Rectal smooth muscle tissue (tissue), 1 donor: ENCODE measurements around the gene CGA.
A peak's percentile ranks its signal among the peaks of the same experiment; 100 is the strongest.

ENCODE experiments used
- H3K27ac ChIP-seq: one replicate; pipeline ENCODE4 v1.7.0; 2013; ENCODE audit warnings: low read depth, low read length, inconsistent platforms
- H3K27me3 ChIP-seq: one replicate; pipeline ENCODE4 v1.7.0; 2013; ENCODE audit warnings: low read length; ENCODE audit not compliant: control insufficient read depth, insufficient read depth
- H3K36me3 ChIP-seq: one replicate; pipeline ENCODE4 v1.7.0; 2013; ENCODE audit warnings: low read length; ENCODE audit not compliant: control insufficient read depth, insufficient read depth
- H3K4me1 ChIP-seq: one replicate; pipeline ENCODE4 v1.7.0; 2013; ENCODE audit warnings: low read length; ENCODE audit not compliant: control insufficient read depth, insufficient read depth
- H3K4me3 ChIP-seq: one replicate; pipeline ENCODE4 v1.7.0; 2013; ENCODE audit warnings: low read length
- H3K9ac ChIP-seq: one replicate; pipeline ENCODE4 v1.7.0; 2013; ENCODE audit warnings: low read length

The CGA gene

DNA sequence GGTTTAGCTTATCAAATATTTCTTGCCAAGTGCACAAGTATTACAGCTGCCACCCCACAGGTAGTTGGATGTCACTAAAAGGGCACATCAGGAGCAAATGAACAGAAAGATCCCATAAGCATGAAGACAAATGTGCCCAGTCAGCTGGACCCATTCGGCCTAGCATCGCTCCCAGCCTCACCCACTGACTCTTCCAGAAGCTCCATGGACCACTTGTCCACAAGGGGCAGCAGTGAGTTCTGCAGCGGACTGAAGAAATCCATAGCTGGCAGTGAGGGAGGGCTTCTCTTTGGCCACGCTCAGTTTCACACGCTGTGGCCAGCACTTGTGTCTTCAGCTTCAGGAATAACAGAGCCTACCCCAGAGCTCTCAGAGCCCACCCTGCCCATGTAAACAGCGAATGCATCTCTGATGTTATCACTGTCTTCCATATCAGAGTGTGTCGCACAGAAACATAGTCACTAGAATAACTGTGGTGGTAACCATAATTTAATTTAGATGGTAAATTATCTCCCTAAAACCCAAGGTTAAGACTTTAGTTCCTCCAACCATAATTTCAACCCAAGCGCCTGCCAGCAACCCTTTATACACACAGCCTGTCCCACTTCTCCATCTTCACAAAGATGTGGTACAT is 15.8 kb downstream of the CGA start:
- no peaks in the 10 kb centered on the region for H3K4me1 ChIP-seq
- no peaks in the 10 kb centered on the region for H3K36me3 ChIP-seq
- no peaks in the 10 kb centered on the region for H3K27me3 ChIP-seq
- H3K9ac ChIP-seq: no peak overlapping the region
- H3K27ac ChIP-seq: no peak overlapping the region
- H3K4me3 ChIP-seq: no peak overlapping the region

DNA sequence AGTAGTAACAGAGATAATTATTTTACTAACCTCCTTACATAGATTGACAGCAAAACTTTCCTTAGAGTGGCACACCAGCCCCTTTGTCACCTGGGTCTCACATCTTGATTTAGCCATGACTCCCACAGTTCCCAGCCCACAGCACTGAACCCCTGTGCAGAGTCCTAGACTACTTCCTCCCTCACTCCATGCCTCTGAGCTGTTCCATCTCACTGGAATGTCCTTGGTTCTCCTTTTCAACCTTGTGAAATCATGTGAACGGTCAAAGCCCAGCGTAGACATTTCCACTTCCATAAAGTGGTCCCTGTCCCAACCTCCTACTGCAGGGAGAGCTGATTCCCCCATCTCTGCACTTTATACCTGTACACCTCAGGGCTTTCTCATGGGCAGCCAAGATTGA is 19.7 kb downstream of the CGA start:
- Histone ChIP-seq H3K27ac (no peak overlapping the region), H3K4me1 (no peaks in the 10 kb centered on the region), H3K27me3 (no peaks in the 10 kb centered on the region), H3K4me3 (no peak overlapping the region), H3K36me3 (no peaks in the 10 kb centered on the region), H3K9ac (no peak overlapping the region)

GRCh38 chr6:87074101-87074621 is 20.7 kb downstream of the CGA start:
- Histone ChIP-seq H3K27ac (no peak overlapping the region), H3K9ac (no peak overlapping the region), H3K27me3 (no peaks in the 10 kb centered on the region), H3K4me3 (no peak overlapping the region), H3K4me1 (no peaks in the 10 kb centered on the region), H3K36me3 (no peaks in the 10 kb centered on the region)

DNA sequence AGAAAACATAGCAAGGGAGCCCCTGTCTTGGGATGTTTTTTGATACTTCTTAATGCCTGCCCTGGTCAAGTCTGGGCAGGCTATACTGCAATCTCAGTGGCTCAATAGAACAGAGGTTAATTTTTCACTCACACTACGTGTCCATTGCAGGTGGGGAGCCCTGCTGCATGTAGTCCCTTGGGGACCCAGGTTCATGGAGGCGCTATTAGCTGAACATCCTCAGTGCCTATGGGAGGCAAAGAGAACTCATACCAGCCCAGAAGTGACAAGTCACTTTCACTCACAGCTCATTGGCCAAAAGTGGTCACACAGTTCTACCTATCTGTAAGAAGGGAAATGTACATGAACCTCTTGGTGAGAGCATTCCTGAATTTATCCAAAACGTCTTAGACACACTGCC is 23.2 kb downstream of the CGA start:
- Histone ChIP-seq H3K4me3 (no peak overlapping the region), H3K9ac (no peak overlapping the region), H3K27me3 (no peaks in the 10 kb centered on the region), H3K4me1 (no peaks in the 10 kb centered on the region), H3K27ac (no peak overlapping the region), H3K36me3 (no peaks in the 10 kb centered on the region)

- Histone ChIP-seq H3K27me3 (no peaks in the 10 kb centered on the region), H3K4me3 (no peak overlapping the region), H3K36me3 (no peaks in the 10 kb centered on the region), H3K9ac (no peak overlapping the region), H3K4me1 (no peaks in the 10 kb centered on the region), H3K27ac (no peak overlapping the region)
Measured at GRCh38 chr6:87070741-87071140, 24.2 kb downstream of the CGA start.

GRCh38 chr6:87068795-87069194 is 26.1 kb downstream of the CGA start:
- H3K9ac ChIP-seq: no peak overlapping the region
- H3K4me1 ChIP-seq: no peaks in the 10 kb centered on the region
- H3K27ac ChIP-seq: no peak overlapping the region
- H3K4me3 ChIP-seq: no peak overlapping the region
- H3K27me3 ChIP-seq: no peaks in the 10 kb centered on the region
- no peaks in the 10 kb centered on the region for H3K36me3 ChIP-seq

GRCh38 chr6:87066449-87067333 is 28.2 kb downstream of the CGA start:
- H3K4me1 ChIP-seq: no peaks in the 10 kb centered on the region
- H3K27me3 ChIP-seq: no peaks in the 10 kb centered on the region
- H3K36me3 ChIP-seq: no peaks in the 10 kb centered on the region
- H3K9ac ChIP-seq: no peak overlapping the region
- peak overlapping the region; percentile 34 for H3K4me3 ChIP-seq
- no peak overlapping the region for H3K27ac ChIP-seq

DNA sequence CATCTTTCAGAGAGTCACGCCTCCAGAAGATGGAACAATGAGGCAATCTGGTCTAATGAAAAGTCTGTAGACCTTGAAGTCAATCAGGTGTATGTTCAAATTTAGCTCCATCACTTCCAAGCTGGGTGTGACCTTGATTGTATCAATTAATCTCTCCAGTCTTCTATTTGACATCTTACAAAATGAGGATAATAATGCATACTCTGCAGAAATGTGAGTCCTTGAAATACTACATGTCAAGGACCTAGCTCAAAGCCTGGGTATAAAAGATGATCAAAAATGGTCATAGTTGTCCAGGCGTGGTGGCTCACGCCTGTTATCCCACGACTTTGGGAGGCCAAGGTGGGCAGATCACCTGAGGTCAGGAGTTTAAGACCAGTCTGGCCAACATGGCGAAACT is 29.8 kb downstream of the CGA start:
- Histone ChIP-seq H3K27me3 (no peaks in the 10 kb centered on the region), H3K4me3 (no peak overlapping the region), H3K9ac (no peak overlapping the region), H3K27ac (no peak overlapping the region), H3K4me1 (no peaks in the 10 kb centered on the region), H3K36me3 (no peaks in the 10 kb centered on the region)

DNA sequence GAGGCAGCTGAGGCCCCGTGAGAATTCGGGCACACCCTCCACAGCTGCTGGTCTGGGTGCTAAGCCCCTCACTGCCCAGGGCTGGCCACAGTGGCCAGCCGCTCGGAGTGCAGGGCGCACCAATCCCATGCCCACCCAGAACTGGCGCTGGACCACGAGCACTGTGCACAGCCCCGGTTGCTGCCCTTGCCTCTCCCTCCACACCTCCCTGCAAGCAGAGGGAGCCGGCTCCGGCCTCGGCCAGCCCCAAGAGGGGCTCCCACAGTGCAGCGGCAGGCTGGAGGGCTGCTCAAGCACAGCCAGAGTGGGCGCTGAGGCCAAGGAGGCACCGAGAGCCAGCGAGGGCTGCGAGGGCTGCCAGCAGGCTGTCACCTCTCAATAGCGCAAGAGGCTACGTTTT is 35.0 kb downstream of the CGA start:
- Histone ChIP-seq H3K9ac (no peak overlapping the region), H3K27me3 (no peaks in the 10 kb centered on the region), H3K4me1 (no peaks in the 10 kb centered on the region), H3K27ac (no peak overlapping the region), H3K36me3 (no peaks in the 10 kb centered on the region), H3K4me3 (no peak overlapping the region)

DNA sequence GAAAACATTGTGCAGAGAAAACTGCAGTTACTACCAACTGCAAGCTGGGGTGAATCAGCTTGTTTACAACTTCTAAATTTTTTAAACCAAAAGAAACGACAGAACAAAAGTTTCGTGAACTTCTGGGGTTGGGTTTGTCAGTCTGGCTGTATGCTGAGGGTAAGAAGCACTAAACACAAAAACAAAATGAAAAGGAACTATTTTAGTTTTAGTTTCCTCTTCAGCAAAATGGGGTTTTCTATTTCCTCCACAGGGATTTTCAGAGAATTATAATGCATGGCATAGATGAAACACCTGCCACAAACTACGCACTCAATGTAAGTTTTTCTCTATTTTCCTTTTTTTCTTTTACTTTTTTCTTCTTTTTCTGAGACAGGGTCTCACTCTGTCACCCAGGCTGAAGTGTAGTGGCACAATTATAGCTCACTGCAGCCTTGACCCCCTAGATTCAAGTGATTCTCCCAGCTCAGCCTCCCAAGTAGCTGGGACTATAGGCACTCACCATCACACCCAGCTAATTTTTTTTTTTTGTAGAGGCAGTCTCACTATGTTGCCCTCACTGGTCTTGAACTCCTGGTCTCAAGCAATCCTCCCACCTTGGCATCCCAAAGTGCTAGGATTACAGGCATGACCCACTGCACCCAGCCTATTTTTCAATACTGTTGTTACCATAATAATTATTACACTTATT is 40.6 kb downstream of the CGA start:
- no peaks in the 10 kb centered on the region for H3K4me1 ChIP-seq
- no peaks in the 10 kb centered on the region for H3K27me3 ChIP-seq
- no peak overlapping the region for H3K9ac ChIP-seq
- no peaks in the 10 kb centered on the region for H3K36me3 ChIP-seq
- H3K4me3 ChIP-seq: no peak overlapping the region
- H3K27ac ChIP-seq: no peak overlapping the region

GRCh38 chr6:87053312-87053711 is 41.6 kb downstream of the CGA start:
- H3K4me3 ChIP-seq: no peak overlapping the region
- no peaks in the 10 kb centered on the region for H3K36me3 ChIP-seq
- H3K4me1 ChIP-seq: no peaks in the 10 kb centered on the region

DNA sequence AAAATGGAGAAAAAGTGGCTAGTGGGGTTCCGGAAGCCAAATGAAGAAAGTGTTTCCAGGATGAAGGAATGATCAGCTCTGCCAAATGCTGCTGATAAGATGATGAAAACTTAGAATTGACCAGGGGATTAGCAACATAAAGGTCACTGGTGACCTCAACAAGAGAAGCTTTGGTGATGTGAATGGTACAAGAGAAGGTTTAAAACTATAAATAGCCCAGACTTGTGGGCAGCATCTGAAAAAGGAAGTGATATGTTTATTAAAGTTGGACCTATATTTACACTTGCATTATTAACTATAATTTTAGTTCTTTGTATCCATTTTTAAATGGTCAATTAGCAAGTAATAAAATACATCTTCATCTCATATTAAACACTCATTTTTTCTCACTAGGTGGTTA is 45.1 kb downstream of the CGA start:
- Histone ChIP-seq H3K4me3 (no peak overlapping the region), H3K36me3 (no peaks in the 10 kb centered on the region), H3K27ac (no peak overlapping the region), H3K4me1 (no peaks in the 10 kb centered on the region), H3K9ac (no peak overlapping the region), H3K27me3 (no peaks in the 10 kb centered on the region)

More at GRCh38 chr6:87053312-87053711, 41.6 kb downstream of the CGA start:
- Histone ChIP-seq H3K27ac (no peak overlapping the region), H3K9ac (no peak overlapping the region), H3K27me3 (no peaks in the 10 kb centered on the region)
